ENCODE results near the gene PLPPR1. TPM values are rescaled to one million over a fixed set of nuclear protein-coding genes. Genes with fewer than 3 reads are reported as not detected.

The PLPPR1 gene
- total and polyA plus RNA-seq, 2 of the 4 experiments (the other 2 are of a cell fraction): not detected

- intact Hi-C loops (cut with micrococcal nuclease): no loop called here
- H4K20me1 ChIP-seq (ENCODE audit: insufficient read depth, low read length): no peaks in the 10 kb centered on the region
- no peak overlapping the region for H2BK120ac ChIP-seq (ENCODE audit: low read depth, low read length)
- no peaks in the 10 kb centered on the region for H3K4me1 ChIP-seq (ENCODE audit: control insufficient read depth, insufficient read depth, low read length)
- no peak overlapping the region for H3K4me3 ChIP-seq (ENCODE audit: insufficient read depth, low read depth, low read length)
- ATAC-seq (ENCODE audit: low read depth) (no peak), DNase-seq (no peak)
- no peak overlapping the region for H4K8ac ChIP-seq (ENCODE audit: low read depth in 2 of 2, low read length in 2 of 2)
- dilution Hi-C loops (cut with HindIII; ENCODE audit: low sequenced_read_pairs, unreplicated experiment): no loop called here
- no peak overlapping the region for H2AK9ac ChIP-seq (replicated peaks; ENCODE audit: low read depth, low read length, poor library complexity)
- H3K14ac ChIP-seq (replicated peaks; ENCODE audit: low read depth, low read length): no peak overlapping the region
- ChIA-PET POLR2A (ENCODE audit: unreplicated experiment) (no interaction called here), CTCF (no interaction called here)
- H3K27me3 ChIP-seq (ENCODE audit: control insufficient read depth, insufficient read depth, low read length): no peaks in the 10 kb centered on the region
- H3K36me3 ChIP-seq (ENCODE audit: control insufficient read depth, insufficient read depth, low read length): no peaks in the 10 kb centered on the region
- H2BK5ac ChIP-seq (ENCODE audit: low read depth, low read length, poor library complexity, severe bottlenecking): no peak overlapping the region
- H3K9me1 ChIP-seq (ENCODE audit: insufficient read depth, low read length): no peaks in the 10 kb centered on the region
- peaks cover 5% of the 10 kb centered on the region; the same call in 1 of the 2 replicates for H3K9me3 ChIP-seq (ENCODE audit: control insufficient read depth, insufficient read depth, low read length)
- H4K5ac ChIP-seq (ENCODE audit: low read depth, low read length): no peak overlapping the region
- no peak overlapping the region for H2BK15ac ChIP-seq (ENCODE audit: low read depth, low read length)
- no peak overlapping the region for H3K56ac ChIP-seq (ENCODE audit: extremely low read depth, insufficient read depth, low read length)
- H3K79me1 ChIP-seq (ENCODE audit: low read depth in 1 of 2, low read length in 2 of 2): no peaks in the 10 kb centered on the region
- no peak overlapping the region for H3K23ac ChIP-seq (ENCODE audit: low read depth, low read length)
- TF ChIP-seq MAZ (IDR thresholded peaks at IDR 0.05; ENCODE audit: borderline replicate concordance, low read depth, low read length): no peak
- BruUV-seq (replicated peaks): no TSS peak
- no peak overlapping the region for H3K18ac ChIP-seq (ENCODE audit: low read depth, low read length)
- no peak overlapping the region for H3K27ac ChIP-seq (ENCODE audit: insufficient read depth, low read length)
- no peak overlapping the region for H3K4me2 ChIP-seq (ENCODE audit: low read depth, low read length)
- no peak overlapping the region for H2AFZ ChIP-seq (replicated peaks; ENCODE audit: low read length, poor library complexity)
- no peak overlapping the region for H3K9ac ChIP-seq (ENCODE audit: low read depth, low read length)
- no peak overlapping the region for H3K4ac ChIP-seq (ENCODE audit: low read depth, low read length)
- H2AK5ac ChIP-seq (ENCODE audit: low read depth, low read length): no peak overlapping the region
- H4K91ac ChIP-seq (ENCODE audit: insufficient read depth, low read depth, low read length): no peak overlapping the region
- H2BK20ac ChIP-seq (ENCODE audit: low read depth, low read length): no peak overlapping the region
- in situ Hi-C loops (cut with MboI; ENCODE audit: low sequenced_read_pairs): no loop called here
Measured at GRCh38 chr9:101093620-101094019, 65.1 kb downstream of the PLPPR1 start.
